Prostate gland (tissue), 2 donors: ENCODE measurements around the gene DUSP22. TPM values are rescaled to one million over a fixed set of nuclear protein-coding genes. Genes with fewer than 3 reads are reported as not detected.

ENCODE experiments used
- DNase-seq: peaks from one replicate; pipeline ENCODE4 v3.0.0-alpha.2; 2019; ENCODE audit warnings: low spot score
- H3K27ac ChIP-seq, 2 donors: fragments of 200-600 bp; sonication (generic); 2 replicates each; pipeline ENCODE4 v1.5.1; 2017 to 2019
- H3K27me3 ChIP-seq: fragments of 200-600 bp; sonication (generic); replicated peaks from 2 replicates; pipeline ENCODE4 v1.5.1; 2019; ENCODE audit not compliant: insufficient read depth
- H3K36me3 ChIP-seq, 2 donors: fragments of 200-600 bp; sonication (generic); 1 replicate in 1 of 2; 2 replicates in 1 of 2; pipeline versions ENCODE4 v1.5.1 to v1.8.1; 2017 to 2019
- H3K4me1 ChIP-seq: fragments of 200-600 bp; sonication (generic); replicated peaks from 2 replicates; pipeline ENCODE4 v1.5.1; 2019
- H3K4me3 ChIP-seq, 2 donors: fragments of 200-600 bp; sonication (generic); 2 replicates each; pipeline ENCODE4 v1.5.1; 2017 to 2019
- H3K9me3 ChIP-seq: fragments of 200-600 bp; sonication (generic); 2 replicates; pipeline ENCODE4 v1.5.1; 2017
- POLR2A ChIP-seq: fragments of 450-650 bp; IDR thresholded peaks from one replicate; pipeline ENCODE4 v1.6.1; 2016; ENCODE audit warnings: antibody characterized with exemption, mild to moderate bottlenecking
- POLR2AphosphoS5 ChIP-seq: sonication (generic); formaldehyde crosslinking; IDR thresholded peaks from one replicate; pipeline ENCODE4 v1.6.1; 2017; ENCODE audit warnings: antibody characterized with exemption
- WGBS: methylation state at CpG from one replicate; pipeline ENCODE4 v1.1.5; 2018; 5-methylcytosine and 5-hydroxymethylcytosine counted together
- intact Hi-C: fragments of 100-400 bp; cut with DNase I; formaldehyde crosslinking; loops from one replicate; pipeline ENCODE4 v1.14.2; 2022
- total RNA-seq, 2 donors: library from RNA; depleted of rRNA; stranded (reverse); fragments of >200 nt; gene quantifications; one replicate each; pipeline ENCODE4 v1.1.0, GENCODE V29; 2016
- TF ChIP-seq, protein P1 (sequence below), 4 experiments: fragments of 200-600 bp in 2 of 4; fragments of 450-650 bp in 2 of 4; sonication (generic) in 2 of 4; IDR thresholded peaks; 1 replicate in 3 of 4; 2 replicates in 1 of 4; pipeline ENCODE4 v1.5.1; 2016 to 2019; ENCODE audit warnings: antibody characterized with exemption in 4 of 4, mild to moderate bottlenecking in 2 of 4, moderate library complexity in 2 of 4

DUSP22 gene
- total RNA-seq, 2 donors from 2014 or later = 29.8 to 95.8 TPM

DNA sequence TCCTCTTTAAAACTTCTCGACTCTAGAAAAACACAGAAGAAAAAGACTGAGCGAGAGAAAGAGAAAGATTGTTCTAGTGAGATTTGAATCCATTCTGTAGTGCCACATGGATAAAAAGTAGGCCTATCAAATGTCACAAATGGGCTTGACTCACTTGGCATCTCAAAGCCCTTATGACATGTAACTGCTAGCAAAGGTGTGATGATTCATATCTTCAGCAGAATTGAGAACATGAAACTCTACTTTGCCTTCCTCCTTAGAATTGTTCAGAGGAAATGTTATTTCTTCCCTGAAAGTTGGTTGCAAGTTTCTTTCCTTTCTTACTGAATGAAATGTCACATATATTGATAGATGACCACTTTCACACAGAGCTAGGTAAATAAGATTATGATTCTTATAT, 40.4 kb upstream of the DUSP22 start:
- WGBS = 69% methylated on average over 2 of the region's 2 CpGs
- H3K9me3 ChIP-seq = no peaks in the 10 kb centered on the region
- DNase-seq = no peak

DNA sequence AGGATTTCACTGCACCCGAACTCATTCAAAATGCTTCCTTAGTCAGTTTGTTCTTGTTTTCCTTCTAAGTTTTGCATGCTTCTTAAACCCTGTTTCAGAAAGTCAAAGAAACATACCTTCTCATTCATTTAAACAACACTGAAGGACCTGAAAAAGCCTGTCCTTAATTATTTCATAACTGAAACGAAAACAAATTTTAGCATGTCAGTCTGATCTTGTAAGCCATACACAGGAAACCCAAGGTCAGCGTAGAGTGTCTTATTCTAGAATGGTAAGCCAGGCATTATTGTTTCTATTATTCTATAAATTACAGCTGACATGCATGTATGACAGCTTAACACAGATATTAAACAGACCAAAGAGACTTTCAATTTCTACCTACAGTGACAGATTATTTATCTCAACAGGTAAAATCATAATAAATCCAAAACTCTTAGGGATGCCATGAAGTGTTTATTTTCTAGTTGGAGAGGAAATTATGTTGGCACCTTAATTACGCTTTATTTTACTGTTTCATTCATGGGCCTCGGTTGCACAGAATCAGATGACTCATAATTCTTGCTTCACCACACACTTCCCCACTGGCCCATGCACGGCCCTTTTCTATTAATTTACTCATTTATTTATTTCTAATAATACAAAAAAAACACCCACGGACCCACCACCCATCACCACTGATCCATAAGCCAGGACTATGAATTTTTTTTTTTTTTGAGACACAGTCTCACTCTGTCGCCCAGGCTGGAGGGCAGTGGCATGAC, 39.3 kb upstream of the DUSP22 start:
- no peak overlapping the region for H3K4me3 ChIP-seq
- TF ChIP-seq, protein P1, sequence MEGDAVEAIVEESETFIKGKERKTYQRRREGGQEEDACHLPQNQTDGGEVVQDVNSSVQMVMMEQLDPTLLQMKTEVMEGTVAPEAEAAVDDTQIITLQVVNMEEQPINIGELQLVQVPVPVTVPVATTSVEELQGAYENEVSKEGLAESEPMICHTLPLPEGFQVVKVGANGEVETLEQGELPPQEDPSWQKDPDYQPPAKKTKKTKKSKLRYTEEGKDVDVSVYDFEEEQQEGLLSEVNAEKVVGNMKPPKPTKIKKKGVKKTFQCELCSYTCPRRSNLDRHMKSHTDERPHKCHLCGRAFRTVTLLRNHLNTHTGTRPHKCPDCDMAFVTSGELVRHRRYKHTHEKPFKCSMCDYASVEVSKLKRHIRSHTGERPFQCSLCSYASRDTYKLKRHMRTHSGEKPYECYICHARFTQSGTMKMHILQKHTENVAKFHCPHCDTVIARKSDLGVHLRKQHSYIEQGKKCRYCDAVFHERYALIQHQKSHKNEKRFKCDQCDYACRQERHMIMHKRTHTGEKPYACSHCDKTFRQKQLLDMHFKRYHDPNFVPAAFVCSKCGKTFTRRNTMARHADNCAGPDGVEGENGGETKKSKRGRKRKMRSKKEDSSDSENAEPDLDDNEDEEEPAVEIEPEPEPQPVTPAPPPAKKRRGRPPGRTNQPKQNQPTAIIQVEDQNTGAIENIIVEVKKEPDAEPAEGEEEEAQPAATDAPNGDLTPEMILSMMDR (IDR thresholded peaks at IDR 0.05) = no peak
- TF ChIP-seq POLR2AphosphoS5 = no peak
- no peak for TF ChIP-seq POLR2A
- H3K27ac ChIP-seq = no peak overlapping the region
- H3K36me3 ChIP-seq = no peaks in the 10 kb centered on the region
- DNase-seq = no peak
- H3K4me1 ChIP-seq = no peaks in the 10 kb centered on the region
- 64% methylated on average over 8 of the region's 8 CpGs for WGBS
- H3K9me3 ChIP-seq = no peaks in the 10 kb centered on the region
- no peaks in the 10 kb centered on the region for H3K27me3 ChIP-seq
- intact Hi-C loops = no loop called here

More for the DNA sequence above, 40.4 kb upstream of the DUSP22 start:
- Histone ChIP-seq H3K4me1 (no peaks in the 10 kb centered on the region), H3K36me3 (no peaks in the 10 kb centered on the region), H3K27ac (no peak overlapping the region), H3K4me3 (no peak overlapping the region), H3K27me3 (no peaks in the 10 kb centered on the region)
- intact Hi-C loops = no loop called here
- no peak for TF ChIP-seq POLR2A
- no peak for TF ChIP-seq POLR2AphosphoS5
- TF ChIP-seq, protein P1 (IDR thresholded peaks at IDR 0.05) = no peak

DNA sequence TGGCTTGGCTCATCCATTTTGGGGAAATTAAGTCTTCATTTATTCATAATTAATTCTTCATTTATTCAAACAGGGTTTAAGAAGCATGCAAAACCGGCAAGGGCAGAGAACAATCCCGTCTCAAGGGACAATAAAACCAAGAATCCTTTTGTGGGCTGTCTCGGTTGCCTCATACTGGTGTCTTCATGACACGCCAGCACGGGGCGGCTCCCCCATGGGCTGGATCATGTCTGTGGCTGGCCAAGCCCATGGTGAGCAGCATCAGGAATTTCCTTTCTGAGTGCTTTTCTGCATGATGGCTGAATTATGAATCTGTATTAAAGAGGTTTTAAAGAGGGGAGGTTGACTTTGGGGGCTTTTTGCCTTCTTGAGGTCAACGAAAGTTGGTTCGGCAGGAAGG, 38.3 kb upstream of the DUSP22 start:
- no peaks in the 10 kb centered on the region for H3K36me3 ChIP-seq
- 76% methylated on average over 8 of the region's 8 CpGs for WGBS
- H3K27ac ChIP-seq = no peak overlapping the region
- DNase-seq = no peak
- no peak overlapping the region for H3K4me3 ChIP-seq
- H3K4me1 ChIP-seq = no peaks in the 10 kb centered on the region
- intact Hi-C loops = no loop called here
- H3K27me3 ChIP-seq = no peaks in the 10 kb centered on the region
- TF ChIP-seq POLR2AphosphoS5 (no peak), POLR2A (no peak)
- TF ChIP-seq, protein P1 (IDR thresholded peaks at IDR 0.05) = no peak
- no peaks in the 10 kb centered on the region for H3K9me3 ChIP-seq

DNA sequence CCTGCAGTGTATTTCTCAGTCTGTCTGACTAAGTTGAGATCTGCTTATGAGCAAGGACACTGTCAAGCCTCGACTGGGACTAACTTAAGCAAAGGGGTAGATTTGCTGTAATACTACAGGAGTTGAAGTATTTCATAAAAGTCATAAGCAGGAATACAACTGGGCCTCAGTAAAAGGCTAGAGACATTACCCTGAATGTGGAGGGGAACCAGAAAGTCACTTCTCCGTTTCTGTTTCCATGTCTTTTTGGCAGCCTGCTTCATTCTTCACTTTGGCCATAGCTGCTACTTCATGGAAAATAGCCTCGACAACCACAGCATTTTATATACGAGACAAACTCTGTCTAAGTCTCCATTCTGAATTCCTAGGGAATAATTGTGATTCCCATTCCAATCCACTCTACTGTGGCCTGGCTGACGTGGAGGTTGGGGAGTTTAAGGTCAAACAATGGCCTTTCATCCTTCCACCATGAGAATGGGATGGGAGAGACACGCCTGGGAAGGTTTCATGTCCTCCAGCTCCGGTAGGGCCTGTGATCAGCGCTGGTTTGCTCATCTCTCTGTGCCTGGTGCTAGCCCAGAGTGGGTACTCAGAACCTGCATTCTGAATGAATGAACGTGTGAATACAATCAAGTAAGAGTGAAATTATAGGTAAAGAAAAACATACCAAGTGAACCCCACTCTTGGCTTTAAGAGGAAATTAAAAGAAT, 37.1 kb upstream of the DUSP22 start:
- no peak for DNase-seq
- H3K9me3 ChIP-seq = no peaks in the 10 kb centered on the region
- H3K36me3 ChIP-seq = no peaks in the 10 kb centered on the region
- H3K27ac ChIP-seq = no peak overlapping the region
- no peak overlapping the region for H3K4me3 ChIP-seq
- no peaks in the 10 kb centered on the region for H3K4me1 ChIP-seq
- TF ChIP-seq POLR2AphosphoS5 = no peak
- TF ChIP-seq, protein P1 (IDR thresholded peaks at IDR 0.05) = no peak
- TF ChIP-seq POLR2A = no peak
- 93% methylated on average over 9 of the region's 9 CpGs for WGBS
- intact Hi-C loops = no loop called here
- H3K27me3 ChIP-seq = no peaks in the 10 kb centered on the region

DNA sequence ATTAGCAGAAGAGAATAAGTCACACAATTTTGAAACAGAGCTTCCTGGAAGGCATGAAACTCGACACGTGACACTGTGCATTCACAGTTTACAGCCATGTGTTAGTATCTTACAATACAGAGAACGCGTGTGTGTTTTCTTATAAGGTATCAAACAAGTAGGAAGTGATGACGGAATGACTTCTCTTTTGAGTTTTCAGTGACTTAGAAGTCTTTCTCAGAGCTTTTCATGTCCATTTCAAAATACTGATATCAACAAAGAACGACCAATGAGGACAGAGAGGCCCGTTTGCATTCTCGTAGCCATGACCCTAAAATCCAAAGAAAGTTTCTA, 36.6 kb upstream of the DUSP22 start:
- no peak overlapping the region for H3K27ac ChIP-seq
- TF ChIP-seq POLR2AphosphoS5 = no peak
- TF ChIP-seq, protein P1 (IDR thresholded peaks at IDR 0.05) = no peak
- no peak for TF ChIP-seq POLR2A
- H3K4me1 ChIP-seq = no peaks in the 10 kb centered on the region
- DNase-seq = no peak
- H3K4me3 ChIP-seq = no peak overlapping the region
- H3K36me3 ChIP-seq = no peaks in the 10 kb centered on the region
- no peaks in the 10 kb centered on the region for H3K9me3 ChIP-seq
- WGBS = 90% methylated on average over 8 of the region's 8 CpGs
- intact Hi-C loops = no loop called here
- H3K27me3 ChIP-seq = no peaks in the 10 kb centered on the region
